T-cell (primary cell): ENCODE measurements around the gene BHMT. TPM values are rescaled to one million over a fixed set of nuclear protein-coding genes. Genes with fewer than 3 reads are reported as not detected.
"Not testable (repeated sequence)": the region's sequence is repeated elsewhere in the genome, so short reads cannot be mapped to it uniquely, and the experiment has no call there.

Experiments used
- ATAC-seq, 4 experiments: fragments of 200-7000 bp in 3 of 4; fragments of 150-1000 bp in 1 of 4; cut with Tn5 transposase; replicated peaks in 1 of 4; 1 replicate in 3 of 4; 2 replicates in 1 of 4; pipeline ENCODE4 v1.10.0; 2021; ENCODE audit warnings: moderate library complexity in 3 of 4, mild to moderate bottlenecking in 2 of 4, moderate number of reproducible peaks in 1 of 4
- CTCF ChIA-PET, 2 donors: fragments of 300-600 bp; sonication (Branson Sonifier 250); formaldehyde crosslinking; loops; one replicate each; lab custom pipeline; 2022; ENCODE audit warnings: antibody characterized with exemption in 2 of 2; lab: Charles Lee
- POLR2A ChIA-PET, 2 donors: fragments of 300-600 bp; sonication (Branson Sonifier 250); formaldehyde crosslinking; loops; one replicate each; lab custom pipeline; 2022; ENCODE audit warnings: antibody characterized with exemption in 2 of 2; lab: Charles Lee
- DNase-seq, 35 experiments: peaks; one replicate each; pipeline versions ENCODE4 v3.0.0 to v3.0.0-alpha.2; 2013 to 2023
- H3K27ac ChIP-seq: one replicate; pipeline ENCODE4 v1.5.1; 2013; ENCODE audit warnings: low read length
- H3K27me3 ChIP-seq, 2 experiments: replicated peaks in 1 of 2; 1 replicate in 1 of 2; 2 replicates in 1 of 2; pipeline versions ENCODE4 v1.6.1 to v1.7.0; 2013; ENCODE audit warnings: low read length in 1 of 2, mixed read lengths in 1 of 2; ENCODE audit not compliant: control insufficient read depth in 2 of 2, insufficient read depth in 2 of 2; ENCODE audit errors: extremely low read depth in 1 of 2
- H3K36me3 ChIP-seq, 2 donors: 1 replicate in 1 of 2; 2 replicates in 1 of 2; pipeline versions ENCODE4 v1.6.1 to v1.7.0; 2013; ENCODE audit warnings: low read length in 1 of 2; ENCODE audit not compliant: control insufficient read depth in 2 of 2, insufficient read depth in 1 of 2; ENCODE audit errors: extremely low read depth in 1 of 2
- H3K4me1 ChIP-seq, 2 experiments: 1 replicate in 1 of 2; 2 replicates in 1 of 2; pipeline versions ENCODE4 v1.6.1 to v1.7.0; 2013; ENCODE audit warnings: low read length in 2 of 2, mixed read lengths in 1 of 2; ENCODE audit not compliant: insufficient read depth in 2 of 2, control insufficient read depth in 1 of 2; ENCODE audit errors: extremely low read depth in 1 of 2
- H3K4me3 ChIP-seq, 2 donors: 1 replicate in 1 of 2; 2 replicates in 1 of 2; pipeline versions ENCODE4 v1.5.1 to v1.7.0; 2013; ENCODE audit warnings: mild to moderate bottlenecking in 2 of 2, low read length in 1 of 2, moderate library complexity in 1 of 2; ENCODE audit not compliant: control insufficient read depth in 1 of 2; ENCODE audit errors: extremely low read depth in 1 of 2
- H3K9me3 ChIP-seq: 2 replicates; pipeline ENCODE4 v1.7.0; 2013
- H3K27ac Mint-ChIP-seq, 2 donors: one replicate each; pipeline ENCODE4 v1.8.0; 2020 to 2021; ENCODE audit warnings: mild to moderate bottlenecking in 2 of 2, mixed read lengths in 2 of 2
- H3K27me3 Mint-ChIP-seq, 2 donors: one replicate each; pipeline ENCODE4 v1.8.0; 2021 to 2022; ENCODE audit warnings: mixed read lengths in 2 of 2
- H3K36me3 Mint-ChIP-seq: one replicate; pipeline ENCODE4 v1.8.0; 2021; ENCODE audit warnings: mixed read lengths
- H3K4me1 Mint-ChIP-seq, 3 donors: one replicate each; pipeline ENCODE4 v1.8.0; 2020 to 2022; ENCODE audit warnings: mixed read lengths in 3 of 3, mild to moderate bottlenecking in 1 of 3
- H3K4me3 Mint-ChIP-seq, 3 donors: one replicate each; pipeline ENCODE4 v1.8.0; 2020 to 2022; ENCODE audit warnings: mild to moderate bottlenecking in 3 of 3, mixed read lengths in 3 of 3, moderate library complexity in 3 of 3
- H3K9me3 Mint-ChIP-seq, 3 donors: one replicate each; pipeline ENCODE4 v1.8.0; 2020 to 2022; ENCODE audit warnings: mixed read lengths in 3 of 3
- WGBS: methylation state at CpG from one replicate; pipeline ENCODE4 v1.1.5; 2013; ENCODE audit warnings: missing lambda C conversion rate; ENCODE audit not compliant: insufficient coverage; 5-methylcytosine and 5-hydroxymethylcytosine counted together
- total RNA-seq, 35 experiments: library from RNA in 6 of 35; stranded (reverse) in 6 of 35; fragments of 120-200 nt in 1 of 35; gene quantifications; one replicate each; pipeline versions ENCODE4 v1.2.1 to v1.2.4 and lab custom pipeline; 2013 to 2026

BHMT gene
- total RNA-seq, 5 donors from 2014 or later (not counting 1 experiment from before 2014, with no cell fraction given), result 0.38 to 1.6 (median 0.76) TPM; not detected in 2

DNA sequence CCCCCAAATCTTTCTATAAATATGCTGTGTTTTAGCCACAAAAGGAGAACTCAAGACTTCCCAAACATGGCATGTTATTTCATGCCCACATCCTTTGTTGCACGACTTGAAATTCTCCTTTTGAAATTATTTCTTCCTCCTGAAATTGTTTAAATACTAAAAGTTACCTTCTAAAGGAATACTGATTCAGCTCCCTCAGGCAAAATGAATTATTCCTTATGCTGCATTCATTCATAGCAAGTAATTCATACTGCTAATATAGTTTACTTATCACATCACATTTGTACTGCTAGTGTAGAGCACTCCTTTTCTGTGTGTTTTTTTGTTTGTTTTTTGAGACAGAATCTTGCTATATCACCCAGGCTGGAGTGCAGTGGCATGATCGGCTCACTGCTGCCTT, 45.7 kb downstream of the BHMT start:
- no peaks in the 10 kb centered on the region for H3K36me3 ChIP-seq
- H3K9me3 Mint-ChIP-seq, result no peaks in the 10 kb centered on the region
- H3K27me3 Mint-ChIP-seq, result peaks cover 4 to 7% of the 10 kb centered on the region in 2 donors
- ATAC-seq (no peak), DNase-seq (no peak)
- no peak overlapping the region for H3K4me3 ChIP-seq
- H3K36me3 Mint-ChIP-seq, result no peaks in the 10 kb centered on the region
- no peak overlapping the region for H3K4me3 Mint-ChIP-seq
- no peak overlapping the region for H3K27ac Mint-ChIP-seq
- no peaks in the 10 kb centered on the region for H3K9me3 ChIP-seq
- H3K27me3 ChIP-seq, result no peaks in the 10 kb centered on the region
- ChIA-PET POLR2A (no interaction called here), CTCF (no interaction called here)
- no peaks in the 10 kb centered on the region for H3K4me1 Mint-ChIP-seq
- no peak overlapping the region for H3K27ac ChIP-seq
- H3K4me1 ChIP-seq, result no peaks in the 10 kb centered on the region
- WGBS, result no CpG with 5 or more reads among the region's 2 CpGs

DNA sequence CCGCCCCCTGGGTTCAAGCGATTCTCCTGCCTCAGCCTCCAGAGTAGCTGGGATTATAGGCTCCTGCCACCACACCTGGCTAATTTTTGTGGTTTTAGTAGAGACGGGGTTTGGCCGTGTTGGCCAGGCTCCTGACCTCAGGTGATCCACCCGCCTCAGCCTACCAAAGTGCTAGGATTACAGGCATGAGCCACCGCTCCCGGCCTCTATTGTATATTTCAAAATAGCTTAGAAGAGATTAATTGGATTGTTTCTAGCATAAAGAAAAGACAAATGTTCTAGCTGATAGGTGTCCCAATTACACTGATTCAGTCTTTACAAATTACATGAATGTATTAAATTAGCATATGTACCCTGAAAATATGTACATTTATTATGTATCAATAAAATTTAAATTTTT, 50.0 kb downstream of the BHMT start:
- ChIA-PET POLR2A (interaction anchor here in 1 of 2 donors (0.5 to 0.7 kb wide), 2 partner anchors 19 to 98 kb away, joined by 3 to 5 read pairs; no protein-coding TSS in a partner anchor), CTCF (interaction anchor here in 1 of 2 donors (0.7 kb wide), 1 partner anchor 1223 kb away, joined by 4 read pairs; no protein-coding TSS in a partner anchor)
- not testable (repeated sequence) for H3K9me3 ChIP-seq, H3K9me3 Mint-ChIP-seq, H3K27ac Mint-ChIP-seq, H3K4me3 Mint-ChIP-seq, ATAC-seq, H3K27me3 Mint-ChIP-seq, H3K4me3 ChIP-seq, H3K36me3 ChIP-seq, H3K27me3 ChIP-seq, DNase-seq, H3K4me1 ChIP-seq, H3K36me3 Mint-ChIP-seq, H3K4me1 Mint-ChIP-seq, H3K27ac ChIP-seq
- WGBS, result 92% methylated on average over 2 of the region's 7 CpGs

GRCh38 chr5:79168031-79168430, 56.4 kb downstream of the BHMT start:
- no peaks in the 10 kb centered on the region for H3K36me3 Mint-ChIP-seq
- H3K27me3 Mint-ChIP-seq, result no peaks in the 10 kb centered on the region
- POLR2A ChIA-PET, result no interaction called here
- no peak for ATAC-seq
- Histone ChIP-seq H3K36me3 (no peaks in the 10 kb centered on the region), H3K4me3 (no peak overlapping the region), H3K4me1 (no peaks in the 10 kb centered on the region), H3K9me3 (no peaks in the 10 kb centered on the region), H3K27ac (no peak overlapping the region), H3K27me3 (no peaks in the 10 kb centered on the region)
- no peak for DNase-seq
- H3K4me3 Mint-ChIP-seq, result no peak overlapping the region
- H3K27ac Mint-ChIP-seq, result no peak overlapping the region
- H3K4me1 Mint-ChIP-seq, result no peaks in the 10 kb centered on the region
- CTCF ChIA-PET, result no interaction called here
- no peaks in the 10 kb centered on the region for H3K9me3 Mint-ChIP-seq

DNA sequence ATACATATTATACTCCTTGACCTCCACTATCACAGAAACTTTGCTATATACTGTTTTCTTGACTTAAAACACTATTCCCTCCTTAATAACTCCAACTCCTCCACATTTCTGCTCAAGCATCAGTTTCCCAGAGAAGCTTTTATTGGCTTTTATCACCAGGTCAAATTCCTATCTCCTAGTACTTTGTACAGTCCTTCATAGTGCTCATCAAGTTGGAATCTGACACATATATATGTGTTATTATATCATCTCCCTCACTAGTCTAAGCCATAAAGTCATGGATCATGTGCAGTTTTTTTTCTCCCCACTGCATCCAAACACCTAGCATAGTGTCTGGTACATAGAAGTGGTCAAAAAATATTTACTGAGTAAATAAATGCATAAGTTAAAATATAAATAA, 59.1 kb downstream of the BHMT start:
- no peak for ATAC-seq
- no peaks in the 10 kb centered on the region for H3K36me3 ChIP-seq
- H3K9me3 ChIP-seq, result no peaks in the 10 kb centered on the region
- DNase-seq, result no peak
- Mint-ChIP-seq H3K27me3 (no peaks in the 10 kb centered on the region), H3K4me1 (no peaks in the 10 kb centered on the region), H3K9me3 (no peaks in the 10 kb centered on the region), H3K4me3 (no peak overlapping the region), H3K27ac (no peak overlapping the region), H3K36me3 (no peaks in the 10 kb centered on the region)
- POLR2A ChIA-PET, result no interaction called here
- H3K27ac ChIP-seq, result no peak overlapping the region
- no peaks in the 10 kb centered on the region for H3K27me3 ChIP-seq
- CTCF ChIA-PET, result interaction anchor here in 1 of 2 donors (0.5 kb wide), 1 partner anchor 402 kb away, joined by 5 read pairs; no protein-coding TSS in a partner anchor
- no peak overlapping the region for H3K4me3 ChIP-seq
- no peaks in the 10 kb centered on the region for H3K4me1 ChIP-seq

DNA sequence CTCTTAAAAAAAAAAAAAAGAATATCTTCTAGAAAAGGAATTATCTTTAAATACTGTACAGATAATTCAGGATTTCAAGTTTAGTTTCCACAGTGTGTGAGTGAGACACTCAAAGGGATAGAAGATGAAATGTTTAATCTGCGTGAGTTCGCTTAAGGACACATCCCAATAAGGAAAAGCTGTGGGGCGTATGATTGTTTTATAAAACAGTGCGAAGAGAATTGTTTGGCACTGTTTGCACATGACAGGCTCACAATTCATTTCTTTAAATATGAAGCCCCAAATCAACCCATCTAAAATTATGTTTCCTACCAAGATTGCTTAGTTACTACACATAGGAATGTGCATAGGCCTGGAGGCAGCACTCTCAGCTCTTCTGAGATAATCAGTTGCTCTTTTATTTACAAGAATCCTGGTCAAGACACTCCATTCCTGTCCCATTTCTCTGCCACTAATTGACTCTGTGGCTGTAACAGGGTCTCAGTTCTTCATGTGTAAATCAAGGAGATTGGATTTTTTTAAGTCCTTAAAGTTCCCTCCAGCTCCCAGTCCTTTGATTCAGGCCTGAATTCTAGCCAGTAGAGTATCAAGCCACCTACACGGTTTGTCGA, 60.1 kb downstream of the BHMT start:
- no peak overlapping the region for H3K27ac Mint-ChIP-seq
- DNase-seq (no peak), ATAC-seq (no peak)
- no peaks in the 10 kb centered on the region for H3K9me3 Mint-ChIP-seq
- ChIA-PET POLR2A (no interaction called here), CTCF (interaction anchor here in 1 of 2 donors (0.7 kb wide), 1 partner anchor 25 kb away, joined by 6 read pairs; no protein-coding TSS in a partner anchor)
- Histone ChIP-seq H3K36me3 (no peaks in the 10 kb centered on the region), H3K4me3 (no peak overlapping the region), H3K4me1 (no peaks in the 10 kb centered on the region), H3K27me3 (no peaks in the 10 kb centered on the region), H3K27ac (no peak overlapping the region), H3K9me3 (no peaks in the 10 kb centered on the region)
- no peaks in the 10 kb centered on the region for H3K27me3 Mint-ChIP-seq
- H3K4me1 Mint-ChIP-seq, result no peaks in the 10 kb centered on the region
- WGBS, result 100% methylated on average over 1 of the region's 6 CpGs
- H3K4me3 Mint-ChIP-seq, result no peak overlapping the region
- no peaks in the 10 kb centered on the region for H3K36me3 Mint-ChIP-seq

DNA sequence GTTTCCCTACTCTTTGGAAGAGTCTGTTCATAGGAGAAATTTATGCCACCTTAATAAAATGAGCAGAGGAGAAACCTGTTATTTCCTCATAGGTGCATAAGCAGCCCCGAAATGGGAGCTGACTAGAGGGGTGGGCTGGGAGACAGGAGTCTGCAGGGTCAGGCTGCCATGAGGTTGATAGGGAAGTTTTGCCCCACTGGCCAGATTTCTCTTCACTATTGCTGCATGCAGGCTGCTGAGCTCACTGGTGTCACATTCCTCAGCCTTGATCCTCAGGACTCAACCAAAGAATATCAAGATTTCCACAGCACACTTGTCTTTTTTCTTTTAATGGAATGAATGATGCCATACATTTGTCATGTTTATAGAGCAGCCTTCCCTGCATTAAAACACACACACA, 60.7 kb downstream of the BHMT start:
- no peaks in the 10 kb centered on the region for H3K27me3 Mint-ChIP-seq
- Histone ChIP-seq H3K4me1 (no peaks in the 10 kb centered on the region), H3K4me3 (no peak overlapping the region), H3K9me3 (no peaks in the 10 kb centered on the region), H3K27ac (no peak overlapping the region), H3K27me3 (no peaks in the 10 kb centered on the region), H3K36me3 (no peaks in the 10 kb centered on the region)
- no CpG with 5 or more reads among the region's 1 CpG for WGBS
- ChIA-PET POLR2A (no interaction called here), CTCF (interaction anchor here in 1 of 2 donors (0.7 kb wide), 1 partner anchor 26 kb away, joined by 6 read pairs; no protein-coding TSS in a partner anchor)
- no peaks in the 10 kb centered on the region for H3K9me3 Mint-ChIP-seq
- no peaks in the 10 kb centered on the region for H3K4me1 Mint-ChIP-seq
- no peaks in the 10 kb centered on the region for H3K36me3 Mint-ChIP-seq
- ATAC-seq (no peak), DNase-seq (no peak)
- H3K4me3 Mint-ChIP-seq, result no peak overlapping the region
- H3K27ac Mint-ChIP-seq, result no peak overlapping the region
